ENCODE measurements around the gene TSSK3.

The TSSK3 gene, protein sequence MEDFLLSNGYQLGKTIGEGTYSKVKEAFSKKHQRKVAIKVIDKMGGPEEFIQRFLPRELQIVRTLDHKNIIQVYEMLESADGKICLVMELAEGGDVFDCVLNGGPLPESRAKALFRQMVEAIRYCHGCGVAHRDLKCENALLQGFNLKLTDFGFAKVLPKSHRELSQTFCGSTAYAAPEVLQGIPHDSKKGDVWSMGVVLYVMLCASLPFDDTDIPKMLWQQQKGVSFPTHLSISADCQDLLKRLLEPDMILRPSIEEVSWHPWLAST

DNA sequence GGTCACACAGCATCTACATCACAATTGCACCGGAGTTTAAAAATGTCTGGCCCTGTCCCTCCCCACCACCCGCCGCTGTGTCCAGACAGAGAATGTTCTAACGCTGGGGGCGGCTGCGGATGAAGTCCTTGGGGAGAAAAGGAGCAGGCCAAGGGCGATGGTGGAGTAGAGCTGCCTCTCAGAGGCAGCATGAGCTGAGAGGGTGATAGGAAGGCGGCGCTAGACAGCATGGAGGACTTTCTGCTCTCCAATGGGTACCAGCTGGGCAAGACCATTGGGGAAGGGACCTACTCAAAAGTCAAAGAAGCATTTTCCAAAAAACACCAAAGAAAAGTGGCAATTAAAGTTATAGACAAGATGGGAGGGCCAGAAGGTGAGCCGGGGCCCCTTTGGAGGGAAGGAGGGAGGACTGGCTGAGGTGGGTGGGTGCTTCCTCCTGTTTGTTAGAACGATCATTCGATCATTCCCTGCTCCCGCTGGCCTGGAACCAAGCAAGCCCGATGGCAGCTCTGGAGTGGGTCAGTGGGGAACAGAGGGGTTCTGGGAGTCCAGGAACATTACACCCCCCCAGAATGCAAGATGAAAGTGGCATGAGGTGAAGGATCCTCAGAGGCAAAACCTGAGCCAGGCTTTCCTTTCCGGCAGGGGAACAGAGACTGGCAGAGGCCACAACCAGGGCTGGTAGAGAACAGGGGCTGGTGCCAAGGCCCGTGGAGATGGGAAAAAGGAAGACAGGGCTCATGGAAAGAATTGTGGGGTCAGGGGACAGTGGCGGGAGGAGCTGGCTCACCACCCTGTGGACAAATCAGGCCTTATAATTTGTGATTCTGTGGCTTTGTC, at the start of gene TSSK3, which contains the start of gene FAM229A:
Gene TSSK3 (plus strand): TSS at position 66 of the 840 bp plus-strand sequence. CDS start 163 bp downstream, at position 229.
Gene FAM229A (minus strand): TSS at position 12 of the 840 bp plus-strand sequence. CDS start 394 bp downstream, outside the sequence.
- no peak for DNase-seq

DNA sequence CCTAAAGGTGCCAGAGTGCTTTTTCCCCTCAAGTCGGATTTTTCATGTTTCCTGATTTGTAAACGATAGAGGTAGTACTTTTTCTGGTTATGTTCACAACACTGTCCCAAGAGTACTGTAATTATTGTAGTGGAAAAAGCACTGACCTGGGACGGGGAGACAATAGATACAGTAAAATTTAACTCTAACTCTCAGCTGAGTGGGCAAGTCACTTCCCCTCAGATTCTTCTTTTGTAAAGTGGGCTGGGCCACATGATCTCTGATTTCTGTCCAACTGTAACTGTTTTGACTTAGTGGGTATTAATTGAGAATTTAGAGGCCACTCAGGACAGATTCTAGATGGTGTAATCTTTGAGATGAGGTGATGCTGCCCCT, 45.4 kb upstream of the TSSK3 start:
- no peak for DNase-seq

DNA sequence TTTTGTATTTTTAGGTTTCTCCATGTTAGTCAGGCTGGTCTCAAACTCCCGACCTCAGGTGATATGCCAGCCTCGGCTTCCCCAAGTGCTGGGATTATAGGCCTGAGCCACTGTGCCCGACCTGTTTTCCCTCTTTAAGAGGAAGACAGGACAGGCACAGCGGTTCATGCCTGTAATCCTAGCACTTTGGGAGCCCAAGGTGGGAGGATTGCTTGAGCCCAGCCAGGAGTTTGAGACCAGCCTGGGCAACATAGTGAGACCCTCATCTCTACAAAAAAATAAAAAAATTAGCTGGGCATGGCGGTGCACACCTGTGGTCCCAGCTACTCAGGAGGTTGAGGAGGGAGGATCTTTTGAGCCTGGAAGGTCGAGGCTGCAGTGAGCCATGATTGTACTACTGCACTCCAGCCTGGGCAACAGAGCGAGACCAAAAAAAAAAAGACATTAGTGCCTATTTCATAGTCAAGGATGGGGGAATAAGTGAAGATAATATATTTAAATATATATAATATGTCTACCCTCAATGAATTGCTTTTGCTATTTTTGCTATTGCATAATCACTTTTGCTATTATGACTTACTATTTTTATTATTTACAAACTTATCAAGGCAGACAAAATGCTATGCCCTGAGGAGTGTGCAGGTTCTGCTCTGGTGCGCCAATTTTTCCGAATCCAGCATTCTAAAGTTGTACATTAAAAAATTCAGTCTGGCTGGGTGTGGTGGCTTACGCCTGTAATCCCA, 44.0 kb upstream of the TSSK3 start:
- DNase-seq: no peak

DNA sequence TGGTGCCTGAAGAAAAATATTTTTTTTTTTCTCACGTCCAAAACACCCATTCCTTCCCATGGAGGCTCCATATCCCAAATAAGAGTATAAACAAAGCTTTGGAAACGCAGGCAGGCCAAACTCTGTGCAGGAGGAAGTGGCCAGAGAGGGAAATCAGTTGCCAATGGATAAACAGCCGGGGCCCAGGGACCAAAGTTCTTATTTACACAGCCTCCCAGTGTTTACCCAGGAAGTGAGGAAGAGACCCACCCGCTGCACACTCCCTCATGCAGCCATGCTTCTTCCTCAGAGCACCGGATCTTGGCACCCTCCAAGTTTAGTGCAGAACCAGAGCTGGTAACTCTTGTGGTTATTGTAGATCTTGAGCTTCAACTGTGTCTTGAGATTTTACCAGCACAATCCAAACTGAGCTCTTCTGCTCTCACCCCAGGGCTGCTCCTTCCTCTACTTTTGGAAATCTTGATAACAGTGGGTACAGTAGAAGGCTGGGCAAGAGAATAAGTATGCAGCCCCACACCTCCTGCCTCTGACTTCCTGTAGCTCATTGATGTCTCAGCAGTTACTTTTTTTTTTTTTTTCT, 40.5 kb upstream of the TSSK3 start:
- peak; percentile 16 for DNase-seq

DNA sequence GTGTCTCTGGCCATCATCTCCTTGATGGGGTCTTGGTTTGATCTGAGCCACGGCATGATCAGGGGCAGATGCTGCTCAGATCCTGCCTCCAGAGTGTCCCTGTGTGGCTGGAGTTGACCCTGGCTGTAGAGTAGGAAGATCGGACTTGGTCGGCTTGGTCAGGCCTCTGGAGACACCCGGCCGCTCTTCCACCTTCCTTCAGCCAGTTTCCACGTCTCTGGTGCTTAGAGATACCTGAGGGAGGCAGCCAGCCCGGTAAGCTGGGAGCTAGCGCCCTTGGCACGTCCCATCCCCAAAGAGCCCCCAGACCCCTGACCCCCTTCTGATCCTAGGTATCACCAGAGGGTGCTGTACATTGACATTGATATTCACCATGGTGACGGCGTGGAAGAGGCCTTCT, 35.1 kb upstream of the TSSK3 start:
- no peak for DNase-seq

DNA sequence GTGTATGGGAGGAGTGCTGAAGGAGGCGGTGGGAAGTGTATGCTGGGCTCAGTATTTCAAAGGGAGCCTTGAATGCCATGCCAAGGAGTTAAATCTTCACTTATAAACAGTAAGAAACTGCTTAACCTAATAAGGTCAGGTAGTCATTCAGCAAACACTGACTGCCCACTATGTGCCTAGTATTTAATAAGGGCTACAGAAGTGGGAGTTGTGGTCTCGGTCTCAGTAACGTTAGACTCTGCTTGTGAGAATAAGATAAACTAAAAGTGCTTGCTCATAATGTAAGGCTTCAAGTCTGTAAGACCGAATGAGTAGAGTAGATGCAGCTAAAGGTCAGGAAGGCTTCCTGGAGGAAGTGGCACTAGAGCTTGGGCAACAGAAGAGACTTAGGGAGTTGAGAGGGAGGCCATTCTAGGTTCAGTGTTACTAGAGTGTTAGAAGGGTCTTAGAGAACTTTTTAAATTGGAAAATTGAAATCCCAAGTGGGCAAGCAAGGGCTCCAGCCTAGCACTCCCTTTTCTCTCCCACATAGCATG, 32.3 kb upstream of the TSSK3 start:
- no peak for DNase-seq

DNA sequence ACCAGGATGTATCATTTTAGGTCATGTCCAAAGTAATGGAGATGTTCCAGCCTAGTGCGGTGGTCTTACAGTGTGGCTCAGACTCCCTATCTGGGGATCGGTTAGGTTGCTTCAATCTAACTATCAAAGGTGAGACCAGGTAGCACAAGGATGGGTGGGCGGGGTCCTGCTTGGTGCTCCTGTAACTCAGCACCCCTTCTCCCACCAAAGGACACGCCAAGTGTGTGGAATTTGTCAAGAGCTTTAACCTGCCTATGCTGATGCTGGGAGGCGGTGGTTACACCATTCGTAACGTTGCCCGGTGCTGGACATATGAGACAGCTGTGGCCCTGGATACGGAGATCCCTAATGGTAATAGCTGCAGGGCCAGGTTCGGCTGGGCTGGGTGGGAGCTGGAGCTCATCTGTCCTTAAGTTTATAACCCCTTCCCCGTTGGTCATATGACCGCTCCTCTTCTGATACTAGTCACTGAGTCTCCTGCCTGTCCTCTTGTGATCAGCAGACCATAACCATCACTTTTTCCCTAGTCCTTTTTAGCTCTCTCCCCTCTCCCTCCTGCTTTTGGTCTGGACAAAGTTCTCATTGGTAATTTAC, 31.7 kb upstream of the TSSK3 start:
- no peak for DNase-seq

DNA sequence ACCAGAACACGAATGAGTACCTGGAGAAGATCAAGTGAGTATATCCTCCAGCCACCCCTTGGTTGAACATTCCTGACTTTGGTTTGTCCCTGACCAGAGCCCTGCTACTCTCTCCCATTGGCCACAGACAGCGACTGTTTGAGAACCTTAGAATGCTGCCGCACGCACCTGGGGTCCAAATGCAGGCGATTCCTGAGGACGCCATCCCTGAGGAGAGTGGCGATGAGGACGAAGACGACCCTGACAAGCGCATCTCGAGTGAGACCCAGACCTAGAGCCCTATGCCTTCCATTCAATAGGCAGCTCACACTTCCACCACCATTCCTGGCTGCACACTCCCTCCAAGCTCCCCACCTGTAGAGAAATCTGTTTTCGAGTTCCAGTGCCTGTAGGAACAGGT, 30.8 kb upstream of the TSSK3 start:
- DNase-seq: no peak

DNA sequence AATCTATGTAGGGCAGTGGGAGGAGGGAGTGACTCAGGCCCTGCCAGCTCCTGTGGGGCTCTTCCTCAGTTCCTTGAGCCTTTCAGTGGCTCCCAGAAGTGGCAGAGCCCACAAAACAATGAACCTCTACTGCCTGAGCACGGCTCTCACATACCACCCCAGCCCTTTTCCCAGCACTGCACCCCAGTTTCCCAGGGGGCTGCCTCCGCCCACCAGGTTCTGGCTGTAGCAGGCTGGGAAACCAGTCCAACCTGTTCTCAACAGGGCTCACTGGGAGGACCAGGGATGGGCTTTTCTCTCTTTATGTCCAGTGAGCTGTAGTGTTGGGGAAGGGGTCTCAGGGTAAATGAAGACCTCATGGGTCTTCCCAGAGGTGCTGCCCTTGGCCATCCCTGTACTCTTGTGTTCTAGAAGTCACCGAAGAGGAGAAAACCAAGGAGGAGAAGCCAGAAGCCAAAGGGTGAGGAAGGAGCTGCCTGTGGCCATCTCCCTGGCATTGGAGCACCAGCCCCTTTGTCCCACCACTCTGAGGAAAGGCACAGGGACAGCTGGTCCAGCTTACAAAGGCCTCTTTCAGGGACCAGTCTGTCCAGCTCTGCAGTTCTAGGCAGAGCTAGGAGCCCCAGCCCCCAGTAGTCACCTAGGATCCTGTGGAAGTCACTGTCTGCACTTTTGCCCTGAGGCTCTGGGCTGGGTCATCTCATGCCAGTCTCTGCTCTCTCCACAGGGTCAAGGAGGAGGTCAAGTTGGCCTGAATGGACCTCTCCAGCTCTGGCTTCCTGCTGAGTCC, 29.9 kb upstream of the TSSK3 start:
- no peak for DNase-seq

DNA sequence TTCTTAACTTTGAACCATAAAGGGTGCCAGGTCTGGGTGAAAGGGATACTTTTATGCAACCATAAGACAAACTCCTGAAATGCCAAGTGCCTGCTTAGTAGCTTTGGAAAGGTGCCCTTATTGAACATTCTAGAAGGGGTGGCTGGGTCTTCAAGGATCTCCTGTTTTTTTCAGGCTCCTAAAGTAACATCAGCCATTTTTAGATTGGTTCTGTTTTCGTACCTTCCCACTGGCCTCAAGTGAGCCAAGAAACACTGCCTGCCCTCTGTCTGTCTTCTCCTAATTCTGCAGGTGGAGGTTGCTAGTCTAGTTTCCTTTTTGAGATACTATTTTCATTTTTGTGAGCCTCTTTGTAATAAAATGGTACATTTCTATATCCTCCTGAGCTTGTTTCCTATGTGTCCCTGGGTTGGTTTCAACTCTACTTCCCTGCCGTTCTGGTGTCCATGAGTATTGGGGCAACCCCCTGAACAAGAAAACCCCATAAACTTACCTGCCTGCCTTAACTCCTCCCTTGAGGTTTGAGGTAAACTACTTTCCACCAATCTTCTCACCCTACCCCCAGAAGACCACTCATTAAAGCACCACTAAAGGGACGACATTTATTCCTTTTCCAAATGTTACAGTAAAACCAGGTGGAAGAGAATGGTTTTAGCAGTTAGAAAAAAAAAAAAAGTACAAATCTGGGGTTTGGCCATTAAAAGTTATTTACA, 28.9 kb upstream of the TSSK3 start:
- DNase-seq: no peak

DNA sequence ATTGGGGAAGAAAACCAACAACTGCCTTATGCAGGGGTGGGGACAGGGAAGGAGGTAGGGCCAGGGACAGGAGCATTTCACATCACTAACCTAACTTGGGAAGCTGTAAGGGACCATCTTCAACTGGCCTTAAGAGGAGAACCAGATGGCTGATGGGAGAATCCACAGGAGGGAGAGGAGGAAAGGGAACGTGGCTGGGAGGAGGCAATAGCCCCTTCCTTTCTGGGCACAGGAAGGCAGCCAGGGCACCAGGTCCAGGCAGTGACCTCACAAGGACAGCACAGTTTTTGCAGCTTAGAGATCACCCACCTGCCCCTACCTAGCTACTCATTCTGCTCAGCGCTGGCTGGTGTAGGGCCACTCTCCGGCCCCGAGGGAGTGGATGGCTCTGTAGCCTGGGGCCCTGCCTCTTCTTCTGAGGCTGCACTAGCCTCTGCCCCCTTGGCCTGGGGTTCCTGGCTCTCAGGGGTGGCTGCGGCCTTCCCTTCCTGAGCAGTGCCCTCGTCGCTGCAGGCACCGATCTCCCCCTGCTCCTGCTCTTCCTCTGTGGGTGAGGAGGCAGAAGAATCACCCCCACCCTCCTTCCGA, 28.0 kb upstream of the TSSK3 start:
- no peak for DNase-seq

DNA sequence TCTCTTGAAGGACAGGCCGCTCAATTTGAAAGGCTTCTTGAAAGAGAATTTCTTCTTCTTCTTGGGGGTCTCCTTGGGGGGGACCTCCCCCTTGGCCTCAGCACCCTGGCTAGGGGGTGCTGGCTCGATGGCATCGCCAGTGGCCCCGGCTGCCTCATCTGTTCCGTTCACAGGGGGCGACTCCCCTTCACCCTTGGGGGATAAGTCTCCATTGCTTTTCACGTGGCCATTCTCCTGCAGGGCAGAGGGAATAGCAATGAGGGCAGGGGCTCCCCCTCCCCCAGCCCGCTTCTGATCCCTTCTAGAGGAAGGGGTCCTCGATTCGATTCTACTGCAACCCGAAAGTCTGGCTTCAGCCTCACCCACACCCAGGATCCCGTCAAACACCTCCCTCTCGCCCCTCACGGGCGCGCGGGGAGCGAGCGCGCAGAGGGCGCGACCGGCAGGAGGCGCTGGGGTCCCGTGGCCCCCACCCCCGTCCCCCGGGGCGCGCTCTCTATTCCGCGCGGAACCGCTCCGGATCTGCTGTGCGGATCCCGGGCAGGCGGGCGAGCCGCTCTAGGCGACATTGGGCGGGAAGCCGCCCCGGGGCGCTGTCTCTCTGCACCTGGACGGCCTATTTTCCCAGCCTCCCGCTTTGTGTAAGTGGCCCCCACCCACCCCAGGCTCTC, 27.3 kb upstream of the TSSK3 start:
- DNase-seq: peak; percentile 65

DNA sequence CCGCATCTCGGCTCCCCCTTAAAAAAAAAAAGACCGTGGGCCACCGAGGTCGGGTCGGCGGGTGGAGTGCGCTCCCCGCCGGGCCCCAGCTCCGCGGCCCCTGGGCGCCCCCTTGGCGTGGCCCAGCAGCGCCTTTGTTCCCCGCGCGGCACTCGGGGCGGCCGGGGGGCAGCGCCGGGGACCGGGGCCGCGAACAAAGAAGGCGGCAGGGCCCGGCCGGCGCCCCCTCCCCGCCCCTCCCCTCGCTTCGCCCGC, 26.9 kb upstream of the TSSK3 start:
- DNase-seq: no peak

DNA sequence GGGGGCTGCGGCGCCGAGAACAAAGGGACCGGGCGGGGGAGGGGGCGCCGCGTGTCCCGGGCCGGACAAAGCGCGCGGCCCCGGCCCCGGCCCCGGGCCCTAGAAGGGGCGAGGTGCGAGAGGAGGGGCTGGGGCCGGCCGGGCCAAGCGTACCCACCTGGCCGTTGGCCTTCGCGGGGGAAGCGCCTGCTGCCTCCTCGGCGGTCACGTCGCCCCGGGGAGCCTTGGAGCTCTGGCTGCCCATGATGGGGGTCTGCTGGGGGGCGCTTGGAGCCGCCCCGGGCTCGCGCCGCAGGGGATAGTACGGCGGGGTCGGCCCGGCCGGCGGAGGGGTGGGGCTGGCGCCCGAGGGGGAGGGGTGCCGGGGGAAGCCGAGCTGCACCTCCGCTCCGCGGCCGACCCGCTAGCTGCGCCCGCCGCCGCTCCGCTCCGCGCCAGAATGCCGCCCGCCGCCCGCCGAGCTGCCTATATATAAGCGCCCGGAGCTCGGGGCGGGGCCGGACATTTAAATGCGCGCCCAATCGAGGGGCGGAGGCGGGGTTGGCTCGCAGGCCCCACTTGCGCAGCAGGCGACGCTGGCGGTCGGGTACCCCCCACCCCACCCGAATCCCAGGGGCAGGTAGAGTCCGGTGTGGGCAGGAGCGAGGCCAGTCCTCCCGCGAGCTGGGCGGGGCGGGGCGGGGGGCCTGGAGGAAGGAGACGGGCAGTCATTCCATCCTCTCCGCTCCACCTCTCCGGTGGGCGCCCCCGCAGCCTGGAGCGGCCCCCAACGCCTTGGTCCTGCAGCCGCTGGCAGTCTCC, 26.3 kb upstream of the TSSK3 start, which contains the start of gene MARCKSL1:
Gene MARCKSL1 (minus strand): TSS at position 444 of the 801 bp plus-strand sequence. CDS start 200 bp downstream, at position 244.
- peak; percentile 84 for DNase-seq

DNA sequence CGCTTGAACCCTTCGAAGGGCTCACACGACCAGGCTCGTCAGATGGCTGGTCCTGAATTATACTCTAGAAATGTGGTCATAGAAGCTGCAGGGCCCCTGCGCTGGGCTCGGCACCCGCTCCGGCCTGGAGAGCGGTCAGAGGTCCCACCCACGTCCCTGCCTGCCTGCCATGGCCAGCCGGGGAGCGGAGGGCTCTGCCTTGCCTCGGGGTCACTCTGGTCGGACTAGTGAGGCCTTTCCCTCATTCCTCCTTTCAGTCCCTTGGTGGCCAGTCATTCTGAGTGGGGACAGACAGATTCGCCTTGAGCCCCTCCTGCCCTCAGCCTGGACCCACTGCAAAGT, 25.8 kb upstream of the TSSK3 start:
- DNase-seq: no peak

DNA sequence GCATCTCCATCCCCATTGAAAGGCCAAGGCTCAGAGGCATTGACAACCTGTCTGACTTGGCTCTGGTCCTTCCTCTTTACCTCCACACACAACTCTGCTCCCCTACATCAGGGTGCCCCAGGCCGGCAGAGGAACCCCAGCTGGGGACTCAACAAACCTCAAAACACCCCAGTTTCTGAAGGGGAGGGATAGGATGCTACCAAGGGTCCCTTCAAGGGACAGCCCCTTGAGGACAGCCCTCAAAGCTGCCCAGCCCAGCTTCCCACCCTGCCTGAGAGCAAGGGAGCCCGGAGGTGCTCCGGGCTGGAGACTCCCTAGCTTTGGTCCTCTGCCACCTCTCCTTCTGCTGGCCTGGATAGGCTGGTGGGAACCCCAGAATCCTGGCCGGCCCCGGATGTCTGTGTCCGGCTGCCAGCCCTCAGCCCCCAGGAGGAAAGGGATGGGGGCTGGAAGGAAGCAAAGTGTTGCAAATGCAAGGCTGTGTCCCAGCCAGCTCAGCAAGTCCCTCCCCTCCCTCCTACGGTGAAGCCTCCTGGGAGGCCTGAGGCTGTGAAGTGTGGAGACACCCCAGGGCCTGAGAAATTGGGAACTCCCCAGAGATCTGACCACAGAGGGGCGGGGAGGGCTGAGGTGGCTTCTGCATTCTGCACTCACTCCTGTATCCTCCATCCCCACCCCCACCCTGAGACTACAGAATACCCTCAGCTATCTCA, 25.2 kb upstream of the TSSK3 start:
- peak; percentile 66 for DNase-seq

DNA sequence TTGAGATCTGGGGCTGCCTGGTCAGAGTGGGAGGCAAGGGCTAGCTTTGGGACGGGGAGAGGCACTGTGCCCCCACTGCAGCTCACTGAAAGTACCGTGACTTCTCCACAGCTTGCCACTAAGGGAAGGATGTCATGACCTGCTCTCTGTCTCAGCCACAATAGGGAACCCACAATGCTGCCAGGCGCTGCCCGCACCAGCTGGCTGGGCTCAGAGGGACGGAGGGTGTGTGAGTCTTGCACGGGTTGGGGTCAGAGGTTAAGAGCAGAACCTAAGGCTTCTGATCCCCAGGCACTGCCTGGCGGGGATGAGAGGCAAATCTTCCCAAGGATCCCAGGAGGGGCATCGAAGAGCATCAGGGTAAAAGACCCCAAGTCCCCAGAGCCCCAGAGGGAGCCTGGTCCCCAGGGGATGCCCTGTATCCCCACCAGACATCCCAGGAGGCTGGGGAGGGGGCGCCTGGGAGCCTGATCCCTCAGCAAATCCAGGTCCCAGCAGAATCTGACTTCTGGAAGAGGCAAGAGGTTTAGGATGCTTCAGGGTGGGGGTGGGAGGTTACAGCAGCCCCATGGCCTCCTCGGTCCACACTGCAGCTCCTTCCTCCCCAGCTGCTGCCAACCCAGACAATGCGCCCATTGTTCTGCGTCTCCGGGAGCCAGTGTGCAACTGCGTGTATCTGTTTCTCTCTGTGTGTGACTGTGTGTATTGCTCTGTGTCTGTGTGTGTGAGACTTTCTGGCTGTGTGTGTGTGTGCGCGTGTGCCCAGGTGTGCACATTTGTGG, 24.3 kb upstream of the TSSK3 start:
- peak; percentile 26 for DNase-seq

DNA sequence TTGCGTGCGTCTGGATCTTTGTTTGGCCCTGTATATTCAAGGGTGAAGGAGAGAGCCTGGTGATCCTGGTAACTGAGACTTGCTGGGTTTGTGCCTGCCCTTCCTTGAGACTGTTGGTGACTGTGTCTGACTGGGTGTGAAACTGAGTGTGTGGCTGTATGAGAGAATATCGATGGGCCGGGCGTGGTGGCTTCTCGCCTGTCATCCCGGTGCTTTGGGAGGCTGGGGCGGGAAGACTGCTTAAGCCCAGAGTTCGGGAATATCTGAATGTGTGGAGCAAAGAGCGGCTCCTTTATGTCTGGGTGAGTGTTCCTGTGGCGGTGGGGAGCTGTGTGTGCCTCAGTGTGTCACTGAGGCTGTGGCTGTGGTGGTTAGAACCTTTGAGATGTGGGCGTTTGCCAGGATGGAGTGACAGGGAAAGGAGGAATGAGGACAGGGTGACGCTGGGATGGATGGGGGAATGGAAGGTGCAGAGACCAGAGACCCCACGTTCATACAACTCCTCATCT, 23.6 kb upstream of the TSSK3 start:
- no peak for DNase-seq

Data from activated naive CD4-positive, alpha-beta T cell treated with Interleukin-2 at 50 U/mL for 16 hours (primary cell).